Testis (tissue), 2 donors: ENCODE results near the gene TXNDC5.

Experiments used
- POLR2A ChIP-seq: fragments of 450-650 bp; IDR thresholded peaks from one replicate; pipeline ENCODE4 v1.6.1; 2017; ENCODE audit warnings: antibody characterized with exemption, mild to moderate bottlenecking, moderate library complexity
- TF ChIP-seq, protein P1 (sequence below), 3 experiments: fragments of 450-650 bp in 2 of 3; fragments of 200-600 bp in 1 of 3; sonication (generic) in 1 of 3; IDR thresholded peaks; one replicate each; pipeline ENCODE4 v1.5.1; 2016 to 2019; ENCODE audit warnings: antibody characterized with exemption in 3 of 3, mild to moderate bottlenecking in 2 of 3, moderate library complexity in 1 of 3

DNA sequence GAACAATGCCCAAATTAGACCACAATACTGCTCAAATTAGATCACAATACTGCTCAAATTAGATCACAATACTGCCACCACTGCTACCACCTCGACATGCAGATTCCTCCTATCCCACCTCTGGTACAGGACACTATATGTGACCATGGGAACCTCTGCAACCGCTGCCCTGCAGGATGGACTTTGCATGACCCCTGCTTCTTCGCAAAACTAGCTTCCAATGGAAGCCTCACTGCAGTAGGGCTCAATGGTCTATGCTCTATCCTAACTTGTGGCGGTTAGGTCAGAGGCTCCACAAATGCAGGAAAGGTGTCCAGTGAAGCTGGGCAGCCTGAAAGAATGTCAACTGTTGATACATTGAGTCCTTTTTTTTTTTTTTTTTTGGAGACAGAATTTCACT is 7.8 kb upstream of the TXNDC5 start:
- TF ChIP-seq, protein P1, sequence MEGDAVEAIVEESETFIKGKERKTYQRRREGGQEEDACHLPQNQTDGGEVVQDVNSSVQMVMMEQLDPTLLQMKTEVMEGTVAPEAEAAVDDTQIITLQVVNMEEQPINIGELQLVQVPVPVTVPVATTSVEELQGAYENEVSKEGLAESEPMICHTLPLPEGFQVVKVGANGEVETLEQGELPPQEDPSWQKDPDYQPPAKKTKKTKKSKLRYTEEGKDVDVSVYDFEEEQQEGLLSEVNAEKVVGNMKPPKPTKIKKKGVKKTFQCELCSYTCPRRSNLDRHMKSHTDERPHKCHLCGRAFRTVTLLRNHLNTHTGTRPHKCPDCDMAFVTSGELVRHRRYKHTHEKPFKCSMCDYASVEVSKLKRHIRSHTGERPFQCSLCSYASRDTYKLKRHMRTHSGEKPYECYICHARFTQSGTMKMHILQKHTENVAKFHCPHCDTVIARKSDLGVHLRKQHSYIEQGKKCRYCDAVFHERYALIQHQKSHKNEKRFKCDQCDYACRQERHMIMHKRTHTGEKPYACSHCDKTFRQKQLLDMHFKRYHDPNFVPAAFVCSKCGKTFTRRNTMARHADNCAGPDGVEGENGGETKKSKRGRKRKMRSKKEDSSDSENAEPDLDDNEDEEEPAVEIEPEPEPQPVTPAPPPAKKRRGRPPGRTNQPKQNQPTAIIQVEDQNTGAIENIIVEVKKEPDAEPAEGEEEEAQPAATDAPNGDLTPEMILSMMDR (IDR thresholded peaks at IDR 0.05): no peak
- TF ChIP-seq POLR2A: no peak
